DMS79 treated with DMSO at 0.1 percent for 48 hours (cell line): ENCODE results near the gene DNAJB13.

Experiments
- DNase-seq: peaks from one replicate; lab custom pipeline; 2025; lab: John Stamatoyannopoulos, UW

Gene DNAJB13

GRCh38 chr11:74000307-74001133 is 49.7 kb downstream of the DNAJB13 start:
- no peak for DNase-seq

GRCh38 chr11:74001822-74002286 is 51.0 kb downstream of the DNAJB13 start:
- no peak for DNase-seq

GRCh38 chr11:74002832-74003231 is 52.0 kb downstream of the DNAJB13 start:
- no peak for DNase-seq

GRCh38 chr11:74004046-74004695 is 53.3 kb downstream of the DNAJB13 start:
- no peak for DNase-seq

- no peak for DNase-seq
Observed at GRCh38 chr11:74004759-74005615, 54.2 kb downstream of the DNAJB13 start.

- DNase-seq, result no peak
Observed at GRCh38 chr11:74005721-74006517, 55.1 kb downstream of the DNAJB13 start.

GRCh38 chr11:74006743-74007304 is 56.0 kb downstream of the DNAJB13 start:
- no peak for DNase-seq

GRCh38 chr11:74007691-74008372 is 57.0 kb downstream of the DNAJB13 start:
- no peak for DNase-seq

- no peak for DNase-seq
Observed at GRCh38 chr11:74008373-74009229, 57.8 kb downstream of the DNAJB13 start, which contains the start of gene UCP3. Gene UCP3 (minus strand): TSS chr11:74009085. CDS start chr11:74007042, 2,043 bp downstream.

- no peak for DNase-seq
Observed at GRCh38 chr11:74009230-74009547, 58.4 kb downstream of the DNAJB13 start.

GRCh38 chr11:74009675-74010305 is 59.0 kb downstream of the DNAJB13 start:
- no peak for DNase-seq

- DNase-seq, result no peak
Observed at GRCh38 chr11:74010306-74011300, 59.8 kb downstream of the DNAJB13 start.

- DNase-seq, result no peak
Observed at GRCh38 chr11:74011360-74012073, 60.7 kb downstream of the DNAJB13 start.

- DNase-seq, result no peak
Observed at GRCh38 chr11:74012074-74012809, 61.4 kb downstream of the DNAJB13 start.

- no peak for DNase-seq
Observed at GRCh38 chr11:74013141-74013540, 62.3 kb downstream of the DNAJB13 start.

GRCh38 chr11:74014880-74015279 is 64.1 kb downstream of the DNAJB13 start:
- no peak for DNase-seq
